ENCODE measurements around the gene GRID2.

Gene GRID2

GRCh38 chr4:92279296-92279695 lies 24.5 kb upstream of the GRID2 start:
- Histone ChIP-seq H2BK12ac (ENCODE audit: low read length) (no peak overlapping the region), H3K18ac (ENCODE audit: low read length) (no peak overlapping the region), H3K9ac (ENCODE audit: low read length) (no peak overlapping the region), H3K79me1 (ENCODE audit: low read length) (no peaks in the 10 kb centered on the region), H3K23ac (ENCODE audit: low read length) (no peak overlapping the region), H3K14ac (ENCODE audit: low read length) (no peak overlapping the region), H4K12ac (ENCODE audit: low read depth, low read length) (no peak overlapping the region), H2AFZ (ENCODE audit: insufficient read depth, low read length, poor library complexity) (no peak overlapping the region), H3K4me2 (ENCODE audit: low read length) (no peak overlapping the region), H4K8ac (ENCODE audit: low read depth, low read length) (no peak overlapping the region), H3K79me2 (ENCODE audit: control insufficient read depth, insufficient read depth, low read length, poor library complexity) (no peaks in the 10 kb centered on the region), H4K91ac (ENCODE audit: low read depth, low read length) (no peak overlapping the region), H2AK5ac (ENCODE audit: low read length) (no peak overlapping the region), H3K27ac (ENCODE audit: low read depth, low read length) (no peak overlapping the region), H3K27me3 (ENCODE audit: insufficient read depth, low read length) (no peaks in the 10 kb centered on the region), H2BK120ac (ENCODE audit: insufficient read depth, low read length, poor library complexity) (no peak overlapping the region), H3K4ac (ENCODE audit: low read depth, low read length) (no peak overlapping the region), H3K4me1 (ENCODE audit: control insufficient read depth in 1 of 2, insufficient read depth in 2 of 2, low read length in 2 of 2) (no peaks in the 10 kb centered on the region), H3K36me3 (ENCODE audit: control insufficient read depth in 1 of 2, insufficient read depth in 2 of 2, low read length in 2 of 2) (no peaks in the 10 kb centered on the region), H3K4me3 (ENCODE audit: low read depth, low read length) (no peak overlapping the region), H3K9me3 (ENCODE audit: insufficient read depth, low read depth, low read length) (no peaks in the 10 kb centered on the region), H2BK5ac (ENCODE audit: low read depth, low read length, poor library complexity) (no peak overlapping the region)
- no CpG with 5 or more reads among the region's 1 CpG for WGBS (ENCODE audit: extremely low coverage, insufficient coverage, insufficient read length)
- DNase-seq: no peak

GRCh38 chr4:92299152-92299551 lies 4.6 kb upstream of the GRID2 start:
- H3K18ac ChIP-seq (ENCODE audit: low read length): no peak overlapping the region

GRCh38 chr4:92304121-92304520 lies 355 bp downstream of the GRID2 start:
- no peak overlapping the region for H3K27ac ChIP-seq (ENCODE audit: low read depth, low read length)
- no peak overlapping the region for H3K18ac ChIP-seq (ENCODE audit: low read length)
- H3K4me3 ChIP-seq (ENCODE audit: low read depth, low read length): no peak overlapping the region
- H3K23ac ChIP-seq (ENCODE audit: low read length): no peak overlapping the region
- peaks cover 4% of the 10 kb centered on the region for H3K9me3 ChIP-seq (ENCODE audit: insufficient read depth, low read depth, low read length)
- no peak overlapping the region for H3K14ac ChIP-seq (ENCODE audit: low read length)
- H3K79me1 ChIP-seq (ENCODE audit: low read length): no peaks in the 10 kb centered on the region
- no peak overlapping the region for H2BK120ac ChIP-seq (ENCODE audit: insufficient read depth, low read length, poor library complexity)
- peak overlapping the region; percentile 60 for H3K4me2 ChIP-seq (ENCODE audit: low read length)
- H2AFZ ChIP-seq (ENCODE audit: insufficient read depth, low read length, poor library complexity): no peak overlapping the region
- H4K91ac ChIP-seq (ENCODE audit: low read depth, low read length): no peak overlapping the region
- no peak overlapping the region for H2BK5ac ChIP-seq (ENCODE audit: low read depth, low read length, poor library complexity)
- H3K79me2 ChIP-seq (ENCODE audit: control insufficient read depth, insufficient read depth, low read length, poor library complexity): no peaks in the 10 kb centered on the region
- no peak overlapping the region for H4K12ac ChIP-seq (ENCODE audit: low read depth, low read length)
- H3K9ac ChIP-seq (ENCODE audit: low read length): no peak overlapping the region
- H3K36me3 ChIP-seq (ENCODE audit: control insufficient read depth in 1 of 2, insufficient read depth in 2 of 2, low read length in 2 of 2): no peaks in the 10 kb centered on the region
- no CpG with 5 or more reads among the region's 22 CpGs for WGBS (ENCODE audit: extremely low coverage, insufficient coverage, insufficient read length)
- no peak for DNase-seq
- H4K8ac ChIP-seq (ENCODE audit: low read depth, low read length): no peak overlapping the region
- no peak overlapping the region for H2AK5ac ChIP-seq (ENCODE audit: low read length)
- peaks cover 5 to 12% of the 10 kb centered on the region in 2 experiments for H3K4me1 ChIP-seq (ENCODE audit: control insufficient read depth in 1 of 2, insufficient read depth in 2 of 2, low read length in 2 of 2)
- H3K4ac ChIP-seq (ENCODE audit: low read depth, low read length): no peak overlapping the region
- H3K27me3 ChIP-seq (ENCODE audit: insufficient read depth, low read length): peaks cover 10% of the 10 kb centered on the region
- H2BK12ac ChIP-seq (ENCODE audit: low read length): no peak overlapping the region

More at GRCh38 chr4:92299152-92299551, 4.6 kb upstream of the GRID2 start:
- H4K12ac ChIP-seq (ENCODE audit: low read depth, low read length): no peak overlapping the region
- no peak overlapping the region for H3K14ac ChIP-seq (ENCODE audit: low read length)
- no peak overlapping the region for H2AK5ac ChIP-seq (ENCODE audit: low read length)
- H2AFZ ChIP-seq (ENCODE audit: insufficient read depth, low read length, poor library complexity): no peak overlapping the region
- no peak overlapping the region for H2BK12ac ChIP-seq (ENCODE audit: low read length)
- no peaks in the 10 kb centered on the region for H3K4me1 ChIP-seq (ENCODE audit: control insufficient read depth in 1 of 2, insufficient read depth in 2 of 2, low read length in 2 of 2)
- H3K4me3 ChIP-seq (ENCODE audit: low read depth, low read length): no peak overlapping the region
- H2BK5ac ChIP-seq (ENCODE audit: low read depth, low read length, poor library complexity): no peak overlapping the region
- H3K27ac ChIP-seq (ENCODE audit: low read depth, low read length): no peak overlapping the region
- H3K4ac ChIP-seq (ENCODE audit: low read depth, low read length): no peak overlapping the region
- H3K4me2 ChIP-seq (ENCODE audit: low read length): no peak overlapping the region
- no peak overlapping the region for H4K91ac ChIP-seq (ENCODE audit: low read depth, low read length)
- H3K9me3 ChIP-seq (ENCODE audit: insufficient read depth, low read depth, low read length): peaks cover 1% of the 10 kb centered on the region
- peaks cover 6% of the 10 kb centered on the region for H3K27me3 ChIP-seq (ENCODE audit: insufficient read depth, low read length)
- no peaks in the 10 kb centered on the region for H3K79me2 ChIP-seq (ENCODE audit: control insufficient read depth, insufficient read depth, low read length, poor library complexity)
- DNase-seq: no peak
- H4K8ac ChIP-seq (ENCODE audit: low read depth, low read length): no peak overlapping the region
- no peak overlapping the region for H3K23ac ChIP-seq (ENCODE audit: low read length)
- H3K79me1 ChIP-seq (ENCODE audit: low read length): no peaks in the 10 kb centered on the region
- H2BK120ac ChIP-seq (ENCODE audit: insufficient read depth, low read length, poor library complexity): no peak overlapping the region
- H3K36me3 ChIP-seq (ENCODE audit: control insufficient read depth in 1 of 2, insufficient read depth in 2 of 2, low read length in 2 of 2): no peaks in the 10 kb centered on the region
- H3K9ac ChIP-seq (ENCODE audit: low read length): no peak overlapping the region

- H3K4me3 ChIP-seq (ENCODE audit: low read depth, low read length): no peak overlapping the region
- peak overlapping the region; percentile 99 for H3K4me2 ChIP-seq (ENCODE audit: low read length)
- no peak overlapping the region for H3K27ac ChIP-seq (ENCODE audit: low read depth, low read length)
- H3K9ac ChIP-seq (ENCODE audit: low read length): no peak overlapping the region
- H3K4ac ChIP-seq (ENCODE audit: low read depth, low read length): no peak overlapping the region
- no peak for DNase-seq
- WGBS (ENCODE audit: extremely low coverage, insufficient coverage, insufficient read length): no CpG with 5 or more reads among the region's 18 CpGs
- no peak overlapping the region for H2BK12ac ChIP-seq (ENCODE audit: low read length)
- no peak overlapping the region for H4K12ac ChIP-seq (ENCODE audit: low read depth, low read length)
- no peaks in the 10 kb centered on the region for H3K79me2 ChIP-seq (ENCODE audit: control insufficient read depth, insufficient read depth, low read length, poor library complexity)
- H4K8ac ChIP-seq (ENCODE audit: low read depth, low read length): no peak overlapping the region
- no peaks in the 10 kb centered on the region for H3K36me3 ChIP-seq (ENCODE audit: control insufficient read depth in 1 of 2, insufficient read depth in 2 of 2, low read length in 2 of 2)
- peaks cover 4% of the 10 kb centered on the region for H3K9me3 ChIP-seq (ENCODE audit: insufficient read depth, low read depth, low read length)
- H3K27me3 ChIP-seq (ENCODE audit: insufficient read depth, low read length): peaks cover 10% of the 10 kb centered on the region
- no peak overlapping the region for H2AK5ac ChIP-seq (ENCODE audit: low read length)
- H3K18ac ChIP-seq (ENCODE audit: low read length): no peak overlapping the region
- H2BK120ac ChIP-seq (ENCODE audit: insufficient read depth, low read length, poor library complexity): no peak overlapping the region
- H3K79me1 ChIP-seq (ENCODE audit: low read length): no peaks in the 10 kb centered on the region
- no peak overlapping the region for H4K91ac ChIP-seq (ENCODE audit: low read depth, low read length)
- no peak overlapping the region for H3K23ac ChIP-seq (ENCODE audit: low read length)
- no peak overlapping the region for H3K14ac ChIP-seq (ENCODE audit: low read length)
- no peak overlapping the region for H2AFZ ChIP-seq (ENCODE audit: insufficient read depth, low read length, poor library complexity)
- no peak overlapping the region for H2BK5ac ChIP-seq (ENCODE audit: low read depth, low read length, poor library complexity)
- peaks cover 5 to 12% of the 10 kb centered on the region in 2 experiments for H3K4me1 ChIP-seq (ENCODE audit: control insufficient read depth in 1 of 2, insufficient read depth in 2 of 2, low read length in 2 of 2)
These were observed 840 bp downstream of the GRID2 start for GRCh38 chr4:92304606-92305005.

Data from trophoblast cell (in vitro differentiated cells and primary cell).